ENCODE measurements around the gene CCNB2. TPM values are rescaled to one million over a fixed set of nuclear protein-coding genes. Genes with fewer than 3 reads are reported as not detected.
A peak's percentile ranks its signal among the peaks of the same experiment; 100 is the strongest.

Gene CCNB2
- total RNA-seq, 3 donors from 2014 or later, result 3.0 to 29.3 (median 8.7) TPM

GRCh38 chr15:59148153-59148833, 43.3 kb downstream of the CCNB2 start:
- no peak for TF ChIP-seq CTCF (IDR thresholded peaks at IDR 0.05)
- H3K36me3 ChIP-seq (ENCODE audit: low read depth), result no peaks in the 10 kb centered on the region
- H3K4me3 ChIP-seq, result no peak overlapping the region
- no peaks in the 10 kb centered on the region for H3K9me3 ChIP-seq
- no peak for DNase-seq
- intact Hi-C loops (cut with DNase I, micrococcal nuclease), result no loop called here
- ATAC-seq, result no peak
- H3K4me1 ChIP-seq (ENCODE audit: low read depth), result no peaks in the 10 kb centered on the region

GRCh38 chr15:59150185-59150584, 45.2 kb downstream of the CCNB2 start:
- no peaks in the 10 kb centered on the region for H3K9me3 ChIP-seq
- H3K4me1 ChIP-seq (ENCODE audit: low read depth), result no peaks in the 10 kb centered on the region
- intact Hi-C loops (cut with DNase I, micrococcal nuclease), result no loop called here
- no peak for DNase-seq
- peak; percentile 21 for ATAC-seq
- H3K4me3 ChIP-seq, result no peak overlapping the region
- no peak for TF ChIP-seq CTCF (IDR thresholded peaks at IDR 0.05)
- no peaks in the 10 kb centered on the region for H3K36me3 ChIP-seq (ENCODE audit: low read depth)

- DNase-seq (no peak), ATAC-seq (no peak)
- intact Hi-C loops (cut with DNase I, micrococcal nuclease), result no loop called here
- Histone ChIP-seq H3K36me3 (ENCODE audit: low read depth) (no peaks in the 10 kb centered on the region), H3K4me1 (ENCODE audit: low read depth) (no peaks in the 10 kb centered on the region), H3K9me3 (no peaks in the 10 kb centered on the region), H3K4me3 (no peak overlapping the region)
- no peak for TF ChIP-seq CTCF (IDR thresholded peaks at IDR 0.05)
These were observed 47.9 kb downstream of the CCNB2 start for GRCh38 chr15:59152694-59153450.

- DNase-seq, result no peak
- intact Hi-C loops (cut with DNase I, micrococcal nuclease), result no loop called here
- no peak for TF ChIP-seq CTCF (IDR thresholded peaks at IDR 0.05)
- H3K4me3 ChIP-seq, result no peak overlapping the region
- no peak for ATAC-seq
- no peaks in the 10 kb centered on the region for H3K36me3 ChIP-seq (ENCODE audit: low read depth)
- no peaks in the 10 kb centered on the region for H3K4me1 ChIP-seq (ENCODE audit: low read depth)
- H3K9me3 ChIP-seq, result no peaks in the 10 kb centered on the region
These were observed 48.5 kb downstream of the CCNB2 start for GRCh38 chr15:59153466-59153865.

- H3K9me3 ChIP-seq, result no peaks in the 10 kb centered on the region
- intact Hi-C loops (cut with DNase I, micrococcal nuclease), result no loop called here
- ATAC-seq (peak; percentile 18), DNase-seq (no peak)
- no peaks in the 10 kb centered on the region for H3K36me3 ChIP-seq (ENCODE audit: low read depth)
- no peak for TF ChIP-seq CTCF (IDR thresholded peaks at IDR 0.05)
- no peaks in the 10 kb centered on the region for H3K4me1 ChIP-seq (ENCODE audit: low read depth)
- no peak overlapping the region for H3K4me3 ChIP-seq
These were observed 49.3 kb downstream of the CCNB2 start for GRCh38 chr15:59154243-59154642.

All from mucosa of descending colon (tissue), 3 donors.